H1 (cell line): Measurements from ENCODE around the gene MTFP1. TPM values are rescaled to one million over a fixed set of nuclear protein-coding genes. Genes with fewer than 3 reads are reported as not detected.

Source experiments
- BRCA1 ChIP-seq: IDR thresholded peaks from 2 replicates; pipeline ENCODE4 v1.6.1; 2012; ENCODE audit warnings: low read depth, low read length, improper control_type of control experiment
- CHD7 ChIP-seq: fragments of 300-600 bp; sonication (generic); IDR thresholded peaks from 2 replicates; pipeline ENCODE4 v1.7.1; 2012; ENCODE audit warnings: low read length, moderate library complexity, mild to moderate bottlenecking, inconsistent platforms; ENCODE audit not compliant: insufficient replicate concordance
- HDAC2 ChIP-seq, 2 experiments: fragments of 300-600 bp in 1 of 2; sonication (generic) in 1 of 2; IDR thresholded peaks; 2 replicates each; pipeline ENCODE4 v1.6.1; 2011 to 2012; ENCODE audit warnings: low read depth in 2 of 2, low read length in 2 of 2, mild to moderate bottlenecking in 2 of 2, moderate library complexity in 2 of 2, borderline replicate concordance in 1 of 2, inconsistent platforms in 1 of 2
- JUN ChIP-seq: IDR thresholded peaks from 2 replicates; pipeline ENCODE4 v1.6.1; 2011; ENCODE audit warnings: low read depth, mild to moderate bottlenecking, improper control_type of control experiment, low read length
- polyA plus RNA-seq, 7 experiments: library from polyadenylated mRNA; depleted of rRNA in 3 of 7; stranded (reverse) in 5 of 7; unstranded in 2 of 7; fragments of >200 nt in 5 of 7; fragments of 200-250 nt in 2 of 7; gene quantifications; 1 replicate in 5 of 7; 2 replicates in 1 of 7; 4 replicates in 1 of 7; pipeline versions ENCODE4 v1.2.1 to v1.2.3, GENCODE V29; 2011 to 2013; ENCODE audit warnings: missing spikeins in 2 of 7, mixed read lengths in 2 of 7
- total RNA-seq: library from RNA; stranded (reverse); fragmentation: NEBNext Ultra II Directional; extraction: Animal tissue kit (Norgen Biotek cat#: 25700); gene quantifications from 2 replicates; pipeline ENCODE4 v1.2.1, GENCODE V29; 2021

MTFP1 gene
- total and polyA plus RNA-seq, 2 of the 8 experiments (the other 6 are each of a cell fraction or from before 2014, with no cell fraction given), result 59.8 to 98.8 TPM

DNA sequence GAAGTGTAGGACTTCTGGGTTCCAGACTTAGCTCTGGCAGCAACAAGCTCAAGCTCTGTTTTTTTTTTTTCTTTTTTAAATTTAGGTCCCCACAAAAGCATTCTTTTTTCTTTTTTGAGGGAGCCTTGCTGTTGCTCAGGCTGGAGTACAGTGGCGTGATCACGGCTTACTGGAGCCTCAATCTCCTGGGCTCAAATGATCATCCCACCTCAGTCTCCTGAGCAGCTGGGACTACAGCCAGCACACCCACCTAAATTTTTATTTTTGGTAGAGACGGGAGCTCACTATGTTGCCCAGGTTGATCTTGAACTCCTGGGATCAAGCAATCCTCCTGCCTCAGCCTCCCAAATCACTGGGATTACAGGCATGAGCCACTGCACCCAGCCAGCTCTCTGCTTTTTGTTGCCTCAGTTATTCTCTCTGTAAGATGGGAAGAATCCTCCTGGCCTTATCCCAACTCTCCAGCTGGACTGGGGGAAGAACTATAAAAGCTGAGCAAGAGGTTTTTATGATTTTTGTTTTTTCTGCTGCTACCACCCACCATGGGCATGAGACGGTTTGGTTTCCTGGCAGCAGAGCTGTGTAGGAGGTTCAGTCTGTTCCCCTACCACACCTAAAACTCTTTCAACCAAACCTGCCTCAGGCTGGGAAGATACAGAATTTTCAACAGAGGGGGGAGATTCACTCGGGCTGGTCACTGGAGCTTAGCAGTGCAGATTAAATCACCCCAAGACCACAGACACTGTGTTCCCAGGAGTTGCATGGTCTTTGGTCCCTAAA, 11.6 kb upstream of the MTFP1 start (continued):
- TF ChIP-seq CHD7 (no peak), BRCA1 (no peak), HDAC2 (IDR thresholded peaks at IDR 0.05; ENCODE audit: borderline replicate concordance in 1 of 2, low read depth in 2 of 2, low read length in 2 of 2) (no peak), JUN (no peak)
